ENCODE data around the gene GOLGB1.
"Not testable (repeated sequence)": the region's sequence is repeated elsewhere in the genome, so short reads cannot be mapped to it uniquely, and the experiment has no call there.

The GOLGB1 gene

GRCh38 chr3:121749276-121750086, at the start of gene GOLGB1:
Gene GOLGB1, minus strand, starts transcription at chr3:121749741. Its CDS starts 18,770 bp downstream, at chr3:121730971.
- DNase-seq (ENCODE audit: low spot score) = peak; percentile 97

GRCh38 chr3:121796970-121797369, 47.4 kb upstream of the GOLGB1 start:
- DNase-seq (ENCODE audit: low spot score) = no peak

- no peak for DNase-seq (ENCODE audit: low spot score)
Observed at GRCh38 chr3:121794264-121794983, 44.9 kb upstream of the GOLGB1 start.

GRCh38 chr3:121793078-121793477, 43.5 kb upstream of the GOLGB1 start:
- no peak for DNase-seq (ENCODE audit: low spot score)

GRCh38 chr3:121786485-121786884, 36.9 kb upstream of the GOLGB1 start:
- DNase-seq (ENCODE audit: low spot score) = peak; percentile 60

GRCh38 chr3:121782784-121783183, 33.2 kb upstream of the GOLGB1 start:
- DNase-seq (ENCODE audit: low spot score) = not testable (repeated sequence)

GRCh38 chr3:121781611-121782010, 32.1 kb upstream of the GOLGB1 start:
- DNase-seq (ENCODE audit: low spot score) = no peak

- DNase-seq (ENCODE audit: low spot score) = not testable (repeated sequence)
Observed at GRCh38 chr3:121775095-121775494, 25.6 kb upstream of the GOLGB1 start.

GRCh38 chr3:121769246-121769645, 19.7 kb upstream of the GOLGB1 start:
- DNase-seq (ENCODE audit: low spot score) = no peak

- DNase-seq (ENCODE audit: low spot score) = no peak
Observed at GRCh38 chr3:121768452-121768851, 18.9 kb upstream of the GOLGB1 start.

GRCh38 chr3:121759541-121760202, 10.1 kb upstream of the GOLGB1 start:
- no peak for DNase-seq (ENCODE audit: low spot score)

- DNase-seq (ENCODE audit: low spot score) = no peak
Observed at GRCh38 chr3:121758727-121759450, 9.3 kb upstream of the GOLGB1 start.

GRCh38 chr3:121757812-121758545, 8.4 kb upstream of the GOLGB1 start:
- DNase-seq (ENCODE audit: low spot score) = no peak

GRCh38 chr3:121757087-121757811, 7.7 kb upstream of the GOLGB1 start:
- no peak for DNase-seq (ENCODE audit: low spot score)

GRCh38 chr3:121752772-121753171, 3.2 kb upstream of the GOLGB1 start:
- DNase-seq (ENCODE audit: low spot score) = no peak

- no peak for DNase-seq (ENCODE audit: low spot score)
Observed at GRCh38 chr3:121752261-121752660, 2.7 kb upstream of the GOLGB1 start.

GRCh38 chr3:121750087-121750415, 510 bp upstream of the GOLGB1 start:
- no peak for DNase-seq (ENCODE audit: low spot score)

- peak; percentile 21 for DNase-seq (ENCODE audit: low spot score)
Observed at GRCh38 chr3:121748680-121749275, 763 bp downstream of the GOLGB1 start.

GRCh38 chr3:121747976-121748375, 1.6 kb downstream of the GOLGB1 start:
- no peak for DNase-seq (ENCODE audit: low spot score)

- not testable (repeated sequence) for DNase-seq (ENCODE audit: low spot score)
Observed at GRCh38 chr3:121743106-121743505, 6.4 kb downstream of the GOLGB1 start.

Data from hepatic stellate cell (primary cell).